ENCODE data around the gene FTSJ3. TPM values are rescaled to one million over a fixed set of nuclear protein-coding genes. Genes with fewer than 3 reads are reported as not detected.

Gene FTSJ3
- total RNA-seq, 1 donor from 2014 or later, result 48.6 TPM

- no peaks in the 10 kb centered on the region for H3K9me3 Mint-ChIP-seq (ENCODE audit: unreplicated experiment)
Measured at GRCh38 chr17:63774141-63774968, 53.1 kb downstream of the FTSJ3 start, which contains the start of gene DDX42. DDX42 (plus strand) TSS chr17:63774170; CDS start chr17:63787050, 12,880 bp downstream.

GRCh38 chr17:63773272-63774140 is 54.0 kb downstream of the FTSJ3 start, which contains the start of gene CCDC47:
CCDC47 (minus strand) TSS chr17:63773597; CDS start chr17:63766175, 7,422 bp downstream.
- Mint-ChIP-seq H3K36me3 (ENCODE audit: low read depth, unreplicated experiment) (peaks cover 3% of the 10 kb centered on the region), H3K27ac (ENCODE audit: unreplicated experiment) (peak within 1 kb of the TSS; percentile 100), H3K27me3 (ENCODE audit: unreplicated experiment) (peaks cover 9% of the 10 kb centered on the region), H3K9me3 (ENCODE audit: unreplicated experiment) (no peaks in the 10 kb centered on the region), H3K4me3 (ENCODE audit: unreplicated experiment) (peak within 1 kb of the TSS; percentile 99), H3K4me1 (ENCODE audit: unreplicated experiment) (peaks cover 26% of the 10 kb centered on the region)
- DNase-seq (ENCODE audit: low spot score), result peak; percentile 97
- no peak for TF ChIP-seq CTCF (IDR thresholded peaks at IDR 0.05; ENCODE audit: unreplicated experiment)

More at GRCh38 chr17:63774141-63774968, 53.1 kb downstream of the FTSJ3 start, which contains the start of gene DDX42:
- peaks cover 4% of the 10 kb centered on the region for H3K36me3 Mint-ChIP-seq (ENCODE audit: low read depth, unreplicated experiment)
- H3K27me3 Mint-ChIP-seq (ENCODE audit: unreplicated experiment), result peaks cover 9% of the 10 kb centered on the region
- peak within 1 kb of the TSS; percentile 99 for H3K4me3 Mint-ChIP-seq (ENCODE audit: unreplicated experiment)
- no peak for TF ChIP-seq CTCF (IDR thresholded peaks at IDR 0.05; ENCODE audit: unreplicated experiment)
- H3K4me1 Mint-ChIP-seq (ENCODE audit: unreplicated experiment), result peaks cover 26% of the 10 kb centered on the region
- DNase-seq (ENCODE audit: low spot score), result peak; percentile 86
- H3K27ac Mint-ChIP-seq (ENCODE audit: unreplicated experiment), result peak within 1 kb of the TSS; percentile 100

GRCh38 chr17:63772801-63773271 is 54.6 kb downstream of the FTSJ3 start:
- no peaks in the 10 kb centered on the region for H3K9me3 Mint-ChIP-seq (ENCODE audit: unreplicated experiment)
- no peak for DNase-seq (ENCODE audit: low spot score)
- H3K36me3 Mint-ChIP-seq (ENCODE audit: low read depth, unreplicated experiment), result peaks cover 3% of the 10 kb centered on the region
- H3K4me3 Mint-ChIP-seq (ENCODE audit: unreplicated experiment), result peak overlapping the region; percentile 99
- TF ChIP-seq CTCF (IDR thresholded peaks at IDR 0.05; ENCODE audit: unreplicated experiment), result no peak
- peak overlapping the region; percentile 100 for H3K27ac Mint-ChIP-seq (ENCODE audit: unreplicated experiment)
- H3K4me1 Mint-ChIP-seq (ENCODE audit: unreplicated experiment), result peaks cover 26% of the 10 kb centered on the region
- H3K27me3 Mint-ChIP-seq (ENCODE audit: unreplicated experiment), result peaks cover 9% of the 10 kb centered on the region

Other genes with a start within 250 kb of the FTSJ3 start
- 19.4 TPM for gene TACO1, start 226.8 kb downstream of the FTSJ3 start, total RNA-seq (ENCODE audit: unreplicated experiment)
- 112 TPM for gene MAP3K3, start 205.2 kb downstream of the FTSJ3 start, total RNA-seq (ENCODE audit: unreplicated experiment)
- 132 TPM for gene LIMD2, start 127.5 kb downstream of the FTSJ3 start, total RNA-seq (ENCODE audit: unreplicated experiment)
- 51.8 TPM for gene STRADA, start 85.9 kb downstream of the FTSJ3 start, total RNA-seq (ENCODE audit: unreplicated experiment)
- gene CCDC47, start 54.1 kb downstream of the FTSJ3 start, total RNA-seq (ENCODE audit: unreplicated experiment), result 58.0 TPM
- 110 TPM for gene DDX42, start 53.5 kb downstream of the FTSJ3 start, total RNA-seq (ENCODE audit: unreplicated experiment)
- 124 TPM for gene PSMC5, start 232 bp downstream of the FTSJ3 start, total RNA-seq (ENCODE audit: unreplicated experiment)
- 57.3 TPM for gene SMARCD2, start 15.0 kb upstream of the FTSJ3 start, total RNA-seq (ENCODE audit: unreplicated experiment)
- gene CSH2, start 46.0 kb upstream of the FTSJ3 start, total RNA-seq (ENCODE audit: unreplicated experiment), result not detected
- not detected for gene GH2, start 54.3 kb upstream of the FTSJ3 start, total RNA-seq (ENCODE audit: unreplicated experiment)
- gene CSH1, start 68.9 kb upstream of the FTSJ3 start, total RNA-seq (ENCODE audit: unreplicated experiment), result not detected
- gene CSHL1, start 83.6 kb upstream of the FTSJ3 start, total RNA-seq (ENCODE audit: unreplicated experiment), result not detected
- not detected for gene GH1, start 91.2 kb upstream of the FTSJ3 start, total RNA-seq (ENCODE audit: unreplicated experiment)
- gene CD79B, start 104.7 kb upstream of the FTSJ3 start, total RNA-seq (ENCODE audit: unreplicated experiment), result 3.4 TPM
- gene SCN4A, start 145.3 kb upstream of the FTSJ3 start, total RNA-seq (ENCODE audit: unreplicated experiment), result 0.95 TPM
- gene PRR29, start 170.7 kb upstream of the FTSJ3 start, total RNA-seq (ENCODE audit: unreplicated experiment), result 25.3 TPM
- 52.1 TPM for gene ICAM2, start 193.0 kb upstream of the FTSJ3 start, total RNA-seq (ENCODE audit: unreplicated experiment)

Data from endothelial cell (in vitro differentiated cells).